CD14-positive monocyte (primary cell): ENCODE measurements around the gene MMAB. TPM values are rescaled to one million over a fixed set of nuclear protein-coding genes. Genes with fewer than 3 reads are reported as not detected.

Source experiments
- DNase-seq, 3 donors: peaks; one replicate each; pipeline ENCODE4 v3.0.0-alpha.2; 2011 to 2022
- H2AFZ ChIP-seq: 2 replicates; pipeline ENCODE4 v1.6.0; 2012; ENCODE audit warnings: mild to moderate bottlenecking, low read depth, low read length, inconsistent platforms; ENCODE audit not compliant: insufficient read depth, poor library complexity, severe bottlenecking
- H3K27ac ChIP-seq, 2 donors: 1 replicate in 1 of 2; 2 replicates in 1 of 2; pipeline ENCODE4 v1.5.1; 2012 to 2013; ENCODE audit warnings: low read length in 2 of 2, control low read depth in 1 of 2, inconsistent platforms in 1 of 2, low read depth in 1 of 2, mild to moderate bottlenecking in 1 of 2
- H3K27me3 ChIP-seq, 2 donors: one replicate each; pipeline versions ENCODE4 v1.6.0 to v1.6.1; 2011 to 2013; ENCODE audit warnings: low read length in 2 of 2; ENCODE audit not compliant: control insufficient read depth in 2 of 2, insufficient read depth in 2 of 2
- H3K36me3 ChIP-seq, 2 donors: replicated peaks in 1 of 2; 1 replicate in 1 of 2; 2 replicates in 1 of 2; pipeline versions ENCODE4 v1.5.1 to v1.6.1; 2012 to 2013; ENCODE audit warnings: low read length in 2 of 2, control low read depth in 1 of 2, inconsistent platforms in 1 of 2, mild to moderate bottlenecking in 1 of 2; ENCODE audit not compliant: insufficient read depth in 2 of 2, control insufficient read depth in 1 of 2
- H3K4me1 ChIP-seq, 2 donors: 1 replicate in 1 of 2; 2 replicates in 1 of 2; pipeline versions ENCODE4 v1.5.1 to v1.6.1; 2012 to 2013; ENCODE audit warnings: low read length in 2 of 2, control low read depth in 1 of 2, inconsistent platforms in 1 of 2, mild to moderate bottlenecking in 1 of 2, moderate library complexity in 1 of 2; ENCODE audit not compliant: insufficient read depth in 2 of 2, control insufficient read depth in 1 of 2
- H3K4me2 ChIP-seq: replicated peaks from 2 replicates; pipeline ENCODE3; 2012; ENCODE audit warnings: low read length, moderate library complexity, mild to moderate bottlenecking; ENCODE audit not compliant: poor library complexity, severe bottlenecking; ENCODE audit errors: extremely low read depth
- H3K4me3 ChIP-seq, 3 experiments: fragments of 200-600 bp in 1 of 3; sonication (generic) in 1 of 3; replicated peaks in 1 of 3; 1 replicate in 2 of 3; 2 replicates in 1 of 3; pipeline ENCODE4 v1.5.1; 2011 to 2013; ENCODE audit warnings: low read length in 3 of 3, mild to moderate bottlenecking in 3 of 3, control low read depth in 2 of 3, low read depth in 2 of 3, inconsistent platforms in 1 of 3, moderate library complexity in 1 of 3
- H3K79me2 ChIP-seq: 2 replicates; pipeline ENCODE4 v1.6.0; 2012; ENCODE audit warnings: mild to moderate bottlenecking, control low read depth, inconsistent platforms, low read length, moderate library complexity; ENCODE audit not compliant: insufficient read depth
- H3K9ac ChIP-seq: 2 replicates; pipeline ENCODE4 v1.6.0; 2017; ENCODE audit warnings: low read length, mild to moderate bottlenecking; ENCODE audit not compliant: insufficient read depth, poor library complexity, severe bottlenecking
- H3K9me3 ChIP-seq, 2 donors: replicated peaks in 1 of 2; 1 replicate in 1 of 2; 2 replicates in 1 of 2; pipeline versions ENCODE4 v1.5.1 to v1.6.1; 2012 to 2013; ENCODE audit warnings: low read length in 2 of 2, control low read depth in 1 of 2; ENCODE audit not compliant: control insufficient read depth in 1 of 2, insufficient read depth in 1 of 2
- H4K20me1 ChIP-seq: 2 replicates; pipeline ENCODE4 v1.6.0; 2012; ENCODE audit warnings: mild to moderate bottlenecking, low read length, control low read depth, moderate library complexity; ENCODE audit not compliant: insufficient read depth
- H3K27ac Mint-ChIP-seq, 7 donors: one replicate each; pipeline ENCODE4 v1.8.0; 2020; ENCODE audit warnings: mild to moderate bottlenecking in 7 of 7, mixed read lengths in 7 of 7, moderate library complexity in 6 of 7, inconsistent platforms in 2 of 7
- H3K27me3 Mint-ChIP-seq, 3 donors: one replicate each; pipeline ENCODE4 v1.8.0; 2021 to 2022; ENCODE audit warnings: low read depth in 3 of 3, mild to moderate bottlenecking in 3 of 3, mixed read lengths in 3 of 3, moderate library complexity in 3 of 3, inconsistent platforms in 1 of 3
- H3K36me3 Mint-ChIP-seq, 2 donors: one replicate each; pipeline ENCODE4 v1.8.0; 2020; ENCODE audit warnings: mixed read lengths in 2 of 2, inconsistent platforms in 1 of 2, mild to moderate bottlenecking in 1 of 2
- H3K4me1 Mint-ChIP-seq: one replicate; pipeline ENCODE4 v1.8.0; 2020; ENCODE audit warnings: mild to moderate bottlenecking, mixed read lengths
- H3K4me3 Mint-ChIP-seq, 2 donors: one replicate each; pipeline ENCODE4 v1.8.0; 2020; ENCODE audit warnings: mild to moderate bottlenecking in 2 of 2, mixed read lengths in 2 of 2, moderate library complexity in 1 of 2
- H3K9me3 Mint-ChIP-seq, 7 donors: one replicate each; pipeline ENCODE4 v1.8.0; 2020 to 2022; ENCODE audit warnings: mixed read lengths in 7 of 7, mild to moderate bottlenecking in 6 of 7, moderate library complexity in 6 of 7, inconsistent platforms in 2 of 7
- CTCF ChIP-seq: fragments of 200-600 bp; IDR thresholded peaks from one replicate; pipeline ENCODE4 v1.8.0; 2022; ENCODE audit warnings: antibody characterized with exemption, mild to moderate bottlenecking
- WGBS: methylation state at CpG from one replicate; pipeline ENCODE4 v1.1.5; 2013; ENCODE audit warnings: missing lambda C conversion rate; ENCODE audit not compliant: insufficient coverage; 5-methylcytosine and 5-hydroxymethylcytosine counted together
- intact Hi-C, 2 donors: fragments of 100-400 bp; cut with micrococcal nuclease; formaldehyde crosslinking; loops; one replicate each; pipeline versions ENCODE4 v1.15.0 to v1.15.1; 2023
- polyA plus RNA-seq, 3 donors: library from polyadenylated mRNA; depleted of rRNA in 1 of 3; unstranded in 2 of 3; stranded (reverse) in 1 of 3; fragments of 300-500 nt in 2 of 3; fragments of >200 nt in 1 of 3; fragmentation: Illumina TruSeq in 2 of 3; gene quantifications; 1 replicate in 2 of 3; 2 replicates in 1 of 3; pipeline ENCODE4 v1.2.3, GENCODE V29; 2012 to 2021

MMAB gene
- polyA plus RNA-seq, 3 donors = 5.0 to 15.6 (median 12.4) TPM

DNA sequence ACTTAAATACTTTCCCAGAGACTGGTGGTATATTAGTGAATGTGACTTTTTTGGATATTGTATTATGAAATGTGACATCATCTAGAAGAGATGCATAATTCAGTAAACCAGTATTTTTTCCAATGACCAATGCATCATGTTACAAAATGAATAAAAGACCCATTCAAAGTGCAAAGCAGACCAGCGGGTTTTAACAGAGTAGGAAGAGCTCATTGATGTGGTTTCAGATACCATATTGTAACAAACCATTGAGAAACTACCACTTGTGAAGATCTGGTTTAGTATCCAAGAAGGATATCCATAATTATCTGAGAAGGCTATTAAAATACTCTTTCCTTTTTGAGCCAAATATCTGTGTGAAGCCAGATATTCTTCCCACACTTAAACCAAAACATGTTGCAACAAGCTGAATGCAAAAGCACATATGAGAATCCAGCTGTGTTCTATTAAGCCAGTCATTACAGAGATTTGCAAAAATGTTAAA lies 47.9 kb upstream of the MMAB start:
- Histone ChIP-seq H4K20me1 (no peaks in the 10 kb centered on the region), H3K79me2 (no peaks in the 10 kb centered on the region), H2AFZ (no peak overlapping the region), H3K4me1 (no peaks in the 10 kb centered on the region), H3K4me3 (no peak overlapping the region), H3K9ac (no peak overlapping the region), H3K27ac (no peak overlapping the region), H3K27me3 (peaks cover 3 to 19% of the 10 kb centered on the region in 2 donors), H3K36me3 (no peaks in the 10 kb centered on the region), H3K9me3 (no peaks in the 10 kb centered on the region), H3K4me2 (no peak overlapping the region)
- no peaks in the 10 kb centered on the region for H3K9me3 Mint-ChIP-seq
- H3K27ac Mint-ChIP-seq = no peak overlapping the region
- WGBS = no CpG with 5 or more reads among the region's 1 CpG
- H3K4me1 Mint-ChIP-seq = no peaks in the 10 kb centered on the region
- peaks cover 26 to 36% (median 35%) of the 10 kb centered on the region in 3 donors for H3K27me3 Mint-ChIP-seq
- intact Hi-C loops = no loop called here
- H3K4me3 Mint-ChIP-seq = peak overlapping the region in 1 of 2 donors; percentile 35
- TF ChIP-seq CTCF = no peak
- H3K36me3 Mint-ChIP-seq = no peaks in the 10 kb centered on the region
- no peak for DNase-seq

DNA sequence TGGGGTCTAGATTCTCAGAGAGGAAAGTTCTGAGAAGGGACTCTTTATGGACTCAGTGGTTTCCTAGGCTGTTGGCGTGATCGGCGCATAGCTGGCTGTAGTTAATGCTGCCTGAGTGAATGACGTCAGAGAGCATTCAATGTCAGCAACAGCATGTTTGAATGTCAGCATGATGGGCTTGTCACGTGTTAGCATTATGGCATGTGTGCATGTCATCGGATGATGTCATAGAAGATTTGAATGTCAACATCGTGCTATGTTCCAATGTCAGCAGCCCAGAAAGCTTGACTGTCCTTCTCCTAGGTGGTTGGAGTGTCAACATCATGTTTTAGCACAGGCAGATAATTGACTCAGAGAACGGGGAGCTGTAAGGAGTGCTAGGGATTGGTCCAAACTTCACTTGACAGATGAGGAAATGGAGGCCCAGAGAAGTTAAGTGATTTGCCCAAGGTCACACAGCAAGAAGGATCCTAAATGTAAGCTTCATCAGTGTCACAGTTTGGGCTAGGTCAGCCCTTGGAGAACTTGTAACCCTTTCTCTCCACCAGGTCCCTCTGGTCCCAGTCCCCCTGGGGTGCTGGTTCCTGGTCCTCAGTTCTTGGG lies 45.8 kb upstream of the MMAB start:
- no peaks in the 10 kb centered on the region for H4K20me1 ChIP-seq
- no peak overlapping the region for H3K4me3 ChIP-seq
- Mint-ChIP-seq H3K4me1 (no peaks in the 10 kb centered on the region), H3K4me3 (no peak overlapping the region), H3K36me3 (no peaks in the 10 kb centered on the region), H3K27ac (no peak overlapping the region), H3K9me3 (no peaks in the 10 kb centered on the region), H3K27me3 (peaks cover 32 to 44% (median 38%) of the 10 kb centered on the region in 3 donors)
- WGBS = 94% methylated on average over 8 of the region's 8 CpGs
- TF ChIP-seq CTCF = no peak
- no peak overlapping the region for H2AFZ ChIP-seq
- H3K27ac ChIP-seq = no peak overlapping the region
- DNase-seq = no peak
- H3K9ac ChIP-seq = no peak overlapping the region
- no peak overlapping the region for H3K4me2 ChIP-seq
- intact Hi-C loops = no loop called here
- peaks cover 3 to 19% of the 10 kb centered on the region in 2 donors for H3K27me3 ChIP-seq
- H3K9me3 ChIP-seq = no peaks in the 10 kb centered on the region
- H3K4me1 ChIP-seq = no peaks in the 10 kb centered on the region
- H3K79me2 ChIP-seq = no peaks in the 10 kb centered on the region
- no peaks in the 10 kb centered on the region for H3K36me3 ChIP-seq
